22Rv1 (cell line): Measurements from ENCODE around the gene RTKN.

ENCODE experiments used
- H3K27ac ChIP-seq: fragments of 450-650 bp; 2 replicates; pipeline ENCODE4 v1.5.1; 2017
- ZFX ChIP-seq: fragments of 450-650 bp; IDR thresholded peaks from 2 replicates; pipeline ENCODE4 v1.6.1; 2017; ENCODE audit warnings: antibody characterized with exemption, borderline replicate concordance
- TF ChIP-seq, protein P1 (sequence below): fragments of 450-650 bp; IDR thresholded peaks from 2 replicates; pipeline ENCODE4 v1.5.1; 2017; ENCODE audit warnings: mild to moderate bottlenecking

The RTKN gene

GRCh38 chr2:74458938-74459363 is 17.2 kb upstream of the RTKN start:
- H3K27ac ChIP-seq, result peak overlapping the region; percentile 98
- TF ChIP-seq ZFX, result no peak
- TF ChIP-seq, protein P1, sequence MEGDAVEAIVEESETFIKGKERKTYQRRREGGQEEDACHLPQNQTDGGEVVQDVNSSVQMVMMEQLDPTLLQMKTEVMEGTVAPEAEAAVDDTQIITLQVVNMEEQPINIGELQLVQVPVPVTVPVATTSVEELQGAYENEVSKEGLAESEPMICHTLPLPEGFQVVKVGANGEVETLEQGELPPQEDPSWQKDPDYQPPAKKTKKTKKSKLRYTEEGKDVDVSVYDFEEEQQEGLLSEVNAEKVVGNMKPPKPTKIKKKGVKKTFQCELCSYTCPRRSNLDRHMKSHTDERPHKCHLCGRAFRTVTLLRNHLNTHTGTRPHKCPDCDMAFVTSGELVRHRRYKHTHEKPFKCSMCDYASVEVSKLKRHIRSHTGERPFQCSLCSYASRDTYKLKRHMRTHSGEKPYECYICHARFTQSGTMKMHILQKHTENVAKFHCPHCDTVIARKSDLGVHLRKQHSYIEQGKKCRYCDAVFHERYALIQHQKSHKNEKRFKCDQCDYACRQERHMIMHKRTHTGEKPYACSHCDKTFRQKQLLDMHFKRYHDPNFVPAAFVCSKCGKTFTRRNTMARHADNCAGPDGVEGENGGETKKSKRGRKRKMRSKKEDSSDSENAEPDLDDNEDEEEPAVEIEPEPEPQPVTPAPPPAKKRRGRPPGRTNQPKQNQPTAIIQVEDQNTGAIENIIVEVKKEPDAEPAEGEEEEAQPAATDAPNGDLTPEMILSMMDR, result no peak

DNA sequence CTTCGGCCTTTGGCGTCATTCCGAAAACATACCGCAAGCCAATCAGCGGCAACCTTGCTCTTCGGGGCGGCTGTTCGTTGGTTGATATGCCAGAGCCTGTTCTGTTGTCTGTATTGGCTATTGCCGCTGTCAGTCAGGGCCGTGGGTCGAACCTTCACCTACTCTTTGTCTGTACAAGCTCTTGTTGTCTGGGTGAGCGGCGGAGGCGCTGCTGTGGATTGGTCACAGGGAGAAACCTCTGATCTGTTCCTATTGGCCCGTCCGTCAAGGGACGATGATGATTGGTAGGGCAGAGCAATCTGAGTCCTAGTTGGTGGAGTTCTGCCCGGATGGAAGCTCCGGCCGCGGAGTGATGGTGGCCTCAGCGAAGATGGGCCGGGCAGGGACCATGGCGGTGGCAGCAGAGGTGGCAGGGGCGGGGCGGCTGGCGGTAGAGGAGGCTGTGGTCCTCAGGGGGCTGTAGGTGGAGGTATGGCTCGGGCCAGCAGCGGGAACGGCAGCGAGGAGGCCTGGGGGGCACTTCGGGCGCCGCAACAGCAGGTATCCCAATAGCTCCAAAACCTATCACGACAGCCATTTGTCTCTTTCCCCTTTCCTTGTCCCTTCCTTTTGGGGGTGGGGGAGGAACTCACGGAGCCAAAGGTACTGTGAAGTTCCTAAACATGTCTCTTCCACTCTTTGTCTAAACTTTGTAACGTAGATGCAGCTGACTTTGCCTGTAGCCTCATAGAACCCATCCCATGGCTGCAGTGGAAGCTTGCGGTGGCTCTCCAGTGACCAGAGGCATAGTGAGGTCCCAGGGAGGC is 16.6 kb upstream of the RTKN start, which contains the start of gene WBP1:
Gene WBP1, plus strand, starts transcription at position 307 of the 806 bp plus-strand sequence. Its CDS starts 165 bp downstream, at position 472.
- no peak for TF ChIP-seq ZFX
- TF ChIP-seq, protein P1, result no peak
- peak within 1 kb of the TSS; percentile 98 for H3K27ac ChIP-seq

DNA sequence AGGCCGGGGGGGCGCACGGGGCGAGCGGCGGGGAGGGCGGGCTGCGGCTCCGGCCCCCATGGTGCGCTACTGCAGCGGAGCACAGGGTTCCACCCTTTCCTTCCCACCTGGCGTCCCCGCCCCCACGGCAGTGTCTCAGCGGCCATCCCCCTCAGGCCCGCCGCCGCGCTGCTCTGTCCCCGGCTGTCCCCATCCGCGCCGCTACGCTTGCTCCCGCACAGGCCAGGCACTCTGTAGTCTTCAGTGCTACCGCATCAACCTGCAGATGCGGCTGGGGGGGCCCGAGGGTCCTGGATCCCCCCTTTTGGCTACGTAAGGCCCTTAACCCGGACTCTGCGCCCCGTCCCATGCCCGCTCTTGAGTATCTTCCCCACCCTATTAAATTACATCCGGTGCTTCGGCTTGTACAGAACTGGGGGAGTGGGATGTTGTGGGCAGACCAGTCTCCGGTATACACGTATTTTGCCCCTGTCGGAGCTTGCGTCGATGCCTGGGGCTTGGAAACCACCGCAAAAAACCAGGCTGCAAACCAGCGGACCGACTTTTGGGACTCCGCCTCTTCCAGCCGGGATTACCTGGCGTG is 15.9 kb upstream of the RTKN start:
- H3K27ac ChIP-seq, result peak overlapping the region; percentile 98
- no peak for TF ChIP-seq ZFX
- TF ChIP-seq, protein P1, result 0 out of 2 replicates have a peak, but pooled peaks have one; percentile 1

GRCh38 chr2:74457129-74457548 is 15.4 kb upstream of the RTKN start:
- peak overlapping the region; percentile 98 for H3K27ac ChIP-seq
- TF ChIP-seq, protein P1, result 0 out of 2 replicates have a peak, but pooled peaks have one; percentile 8
- no peak for TF ChIP-seq ZFX

- TF ChIP-seq, protein P1, result no peak
- no peak for TF ChIP-seq ZFX
- H3K27ac ChIP-seq, result peak within 1 kb of the TSS; percentile 98
Measured at GRCh38 chr2:74454654-74455511, 13.1 kb upstream of the RTKN start, which contains the start of gene INO80B. Gene INO80B (plus strand): TSS chr2:74455087. CDS start chr2:74455117, 30 bp downstream.

- no peak overlapping the region for H3K27ac ChIP-seq
- TF ChIP-seq, protein P1, result no peak
- TF ChIP-seq ZFX, result no peak
Measured at GRCh38 chr2:74450570-74451190, 8.9 kb upstream of the RTKN start.
